ENCODE data around the gene NKAIN1.
"Not testable (repeated sequence)": the region's sequence is repeated elsewhere in the genome, so short reads cannot be mapped to it uniquely, and the experiment has no call there.

NKAIN1 gene

DNA sequence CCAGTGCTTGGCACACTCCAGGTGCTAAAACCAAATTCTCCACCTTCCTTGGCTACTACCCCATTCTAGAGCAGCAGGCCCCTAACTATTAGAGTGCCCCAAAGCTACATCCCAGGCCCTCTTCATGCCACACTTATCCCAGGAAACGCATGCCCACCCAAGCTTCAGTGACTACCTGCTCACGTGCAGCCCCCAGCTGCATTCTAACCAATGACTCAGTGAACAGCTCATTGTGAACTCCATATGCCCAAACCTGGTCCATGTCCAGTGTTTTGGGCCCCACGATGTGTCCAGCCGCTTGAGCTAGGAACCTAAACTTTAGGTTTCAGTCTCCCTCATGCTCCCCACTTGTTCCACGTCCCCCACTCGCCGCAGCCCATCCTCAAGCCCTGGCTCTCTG, 41.5 kb downstream of the NKAIN1 start:
- no peak overlapping the region for H3K4me3 ChIP-seq (ENCODE audit: low read depth, low read length)
- ChIA-PET CTCF (interaction anchor here (3.0 kb wide), 1 partner anchor 13 kb away, joined by 25 read pairs; no protein-coding TSS in a partner anchor), POLR2A (no interaction called here)
- TF ChIP-seq, protein P1, sequence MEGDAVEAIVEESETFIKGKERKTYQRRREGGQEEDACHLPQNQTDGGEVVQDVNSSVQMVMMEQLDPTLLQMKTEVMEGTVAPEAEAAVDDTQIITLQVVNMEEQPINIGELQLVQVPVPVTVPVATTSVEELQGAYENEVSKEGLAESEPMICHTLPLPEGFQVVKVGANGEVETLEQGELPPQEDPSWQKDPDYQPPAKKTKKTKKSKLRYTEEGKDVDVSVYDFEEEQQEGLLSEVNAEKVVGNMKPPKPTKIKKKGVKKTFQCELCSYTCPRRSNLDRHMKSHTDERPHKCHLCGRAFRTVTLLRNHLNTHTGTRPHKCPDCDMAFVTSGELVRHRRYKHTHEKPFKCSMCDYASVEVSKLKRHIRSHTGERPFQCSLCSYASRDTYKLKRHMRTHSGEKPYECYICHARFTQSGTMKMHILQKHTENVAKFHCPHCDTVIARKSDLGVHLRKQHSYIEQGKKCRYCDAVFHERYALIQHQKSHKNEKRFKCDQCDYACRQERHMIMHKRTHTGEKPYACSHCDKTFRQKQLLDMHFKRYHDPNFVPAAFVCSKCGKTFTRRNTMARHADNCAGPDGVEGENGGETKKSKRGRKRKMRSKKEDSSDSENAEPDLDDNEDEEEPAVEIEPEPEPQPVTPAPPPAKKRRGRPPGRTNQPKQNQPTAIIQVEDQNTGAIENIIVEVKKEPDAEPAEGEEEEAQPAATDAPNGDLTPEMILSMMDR (IDR thresholded peaks at IDR 0.05; ENCODE audit: insufficient read depth, low read length, missing control alignments): no peak
- no peak for DNase-seq (ENCODE audit: low read depth, low spot score)

DNA sequence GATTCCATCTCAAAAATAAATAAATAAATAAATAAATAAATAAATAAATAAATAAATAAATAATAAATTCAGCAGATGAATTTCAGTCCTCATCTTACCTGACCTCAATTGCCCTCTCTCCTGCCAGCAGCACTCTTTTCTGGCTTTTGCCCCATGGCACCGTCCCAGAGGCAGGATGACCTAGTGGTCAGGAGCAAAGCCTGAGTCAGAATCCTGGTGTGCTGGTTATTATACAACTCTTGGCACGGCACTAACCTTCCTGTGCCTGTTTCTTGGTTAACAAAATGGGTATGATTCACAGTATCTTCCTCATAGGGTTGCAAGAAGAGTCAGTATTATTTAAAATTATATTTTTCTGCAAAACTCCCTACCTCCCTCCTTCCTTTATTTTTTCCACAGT, 43.0 kb downstream of the NKAIN1 start:
- CTCF ChIA-PET: interaction anchor here (3.0 kb wide), 1 partner anchor 12 kb away, joined by 25 read pairs; no protein-coding TSS in a partner anchor
- H3K4me3 ChIP-seq (ENCODE audit: low read depth, low read length): no peak overlapping the region
- POLR2A ChIA-PET: no interaction called here
- TF ChIP-seq, protein P1 (IDR thresholded peaks at IDR 0.05; ENCODE audit: insufficient read depth, low read length, missing control alignments): no peak
- DNase-seq (ENCODE audit: low read depth, low spot score): no peak

DNA sequence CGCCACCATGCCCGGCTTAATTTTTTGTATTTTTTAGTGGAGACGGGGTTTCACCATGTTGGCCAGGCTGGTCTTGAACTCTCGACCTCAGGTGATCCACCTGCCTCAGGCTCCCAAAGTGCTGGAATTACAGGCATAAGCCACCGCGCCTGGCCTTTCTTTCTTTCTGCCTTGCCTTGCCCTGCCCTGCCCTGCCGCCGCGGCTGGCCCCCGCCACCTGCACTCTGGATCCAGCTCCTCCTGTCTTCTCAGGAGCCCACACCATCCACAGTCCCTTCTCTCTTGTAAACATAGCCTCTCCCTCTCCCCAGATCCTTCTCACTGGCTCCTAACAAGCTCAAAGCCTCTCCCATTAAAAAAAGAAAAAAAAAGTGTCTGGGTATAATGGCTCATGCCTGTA, 44.4 kb downstream of the NKAIN1 start:
- POLR2A ChIA-PET; DNase-seq (ENCODE audit: low read depth, low spot score); H3K4me3 ChIP-seq (ENCODE audit: low read depth, low read length): not testable (repeated sequence)
- CTCF ChIA-PET: interaction anchor here (0.9 to 5.6 kb wide), 2 partner anchors 9 to 12 kb away, joined by 3 to 67 read pairs; no protein-coding TSS in a partner anchor

DNA sequence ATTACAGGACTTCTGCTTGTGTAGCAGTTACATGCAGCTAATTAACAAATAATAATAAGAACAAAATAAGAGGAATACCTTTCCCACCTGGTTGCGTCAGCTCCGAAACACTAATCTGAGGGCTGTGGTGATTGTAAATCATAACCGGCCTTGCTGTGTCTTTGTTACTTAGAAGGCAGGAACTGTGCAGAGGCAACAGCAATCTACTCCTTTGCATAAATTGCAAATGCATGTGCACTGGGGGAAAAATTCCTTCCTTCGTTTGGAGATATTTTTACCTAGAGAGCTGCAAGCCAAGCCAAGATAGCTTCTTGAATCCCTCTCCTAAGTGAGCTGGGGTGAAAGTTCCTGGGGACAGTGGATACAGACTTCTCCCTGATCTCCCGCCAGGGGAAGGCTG, 46.0 kb downstream of the NKAIN1 start:
- no peak for DNase-seq (ENCODE audit: low read depth, low spot score)
- H3K4me3 ChIP-seq (ENCODE audit: low read depth, low read length): no peak overlapping the region
- CTCF ChIA-PET: interaction anchor here (5.6 kb wide), 1 partner anchor 11 kb away, joined by 67 read pairs; no protein-coding TSS in a partner anchor
- TF ChIP-seq, protein P1 (IDR thresholded peaks at IDR 0.05; ENCODE audit: insufficient read depth, low read length, missing control alignments): no peak
- POLR2A ChIA-PET: no interaction called here

DNA sequence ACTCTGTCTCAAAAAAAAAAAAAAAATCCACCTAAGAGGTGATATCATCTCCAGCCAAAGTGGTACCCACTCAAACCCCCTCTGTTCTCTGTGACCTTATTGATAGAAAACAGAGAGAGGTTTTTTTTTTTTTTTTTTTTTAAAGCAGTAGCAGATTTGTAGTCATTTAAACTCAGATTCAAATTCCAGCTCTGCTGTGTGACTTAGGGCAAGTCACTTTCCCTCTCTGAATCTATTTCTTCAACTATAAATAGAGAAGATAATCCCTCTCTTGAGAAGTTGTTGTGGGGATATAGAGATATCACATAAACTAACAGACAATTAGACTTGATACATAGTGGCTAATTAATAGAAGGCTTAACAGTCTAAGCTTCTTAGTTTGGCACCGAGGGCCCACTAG, 48.4 kb downstream of the NKAIN1 start:
- DNase-seq (ENCODE audit: low read depth, low spot score): no peak
- POLR2A ChIA-PET: no interaction called here
- H3K4me3 ChIP-seq (ENCODE audit: low read depth, low read length): no peak overlapping the region
- TF ChIP-seq, protein P1 (IDR thresholded peaks at IDR 0.05; ENCODE audit: insufficient read depth, low read length, missing control alignments): no peak
- CTCF ChIA-PET: interaction anchor here (0.6 to 5.6 kb wide), 4 partner anchors 8 to 416 kb away, joined by 3 to 67 read pairs (median 9); no protein-coding TSS in a partner anchor

DNA sequence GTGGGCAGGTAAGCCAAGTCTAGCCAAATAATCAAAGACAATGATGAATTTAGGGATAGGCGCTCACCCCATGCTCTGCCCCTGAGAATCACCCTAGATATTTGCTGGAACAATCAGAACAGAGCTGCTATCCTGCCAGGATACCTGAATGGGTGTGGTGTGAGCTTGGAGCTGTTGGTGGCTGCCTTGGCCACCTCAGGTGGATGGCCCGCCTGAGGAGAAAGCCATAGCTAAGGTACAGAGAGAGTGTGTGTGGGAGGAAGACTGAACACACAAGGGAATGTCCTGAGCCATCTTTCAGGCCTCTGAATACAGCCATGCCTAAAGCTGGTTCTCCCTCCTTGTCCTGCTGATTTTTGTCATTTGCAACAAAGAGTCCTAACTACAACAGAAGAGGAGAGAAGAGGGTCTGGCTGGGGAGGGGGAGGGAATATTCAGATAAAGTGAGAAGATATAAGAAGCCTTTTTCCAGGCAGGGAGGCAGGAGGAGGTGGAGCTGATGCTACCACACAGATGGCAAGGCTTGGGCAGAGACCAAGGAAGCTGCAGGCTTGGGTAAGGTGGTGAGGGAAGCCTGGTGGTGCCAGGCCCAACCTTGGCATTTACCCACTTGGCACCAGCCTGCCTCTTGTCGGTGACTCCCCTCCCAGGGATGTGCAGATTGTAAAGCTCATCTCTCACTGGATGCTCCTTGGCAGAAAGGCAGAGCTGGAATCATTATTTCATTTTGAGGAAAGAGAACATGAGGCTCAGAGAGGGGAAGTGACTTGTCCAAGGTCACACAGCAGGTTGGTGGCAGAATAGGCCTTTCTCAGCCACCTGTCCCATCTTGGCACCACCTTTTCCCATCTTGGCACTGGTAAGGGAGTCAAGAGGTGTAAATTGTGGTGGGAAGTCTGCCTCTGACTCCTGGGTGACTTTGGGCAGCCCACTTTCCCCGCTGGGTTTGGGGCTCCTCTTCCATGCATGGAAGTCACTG, 49.7 kb downstream of the NKAIN1 start:
- DNase-seq (ENCODE audit: low read depth, low spot score): no peak
- TF ChIP-seq, protein P1 (IDR thresholded peaks at IDR 0.05; ENCODE audit: insufficient read depth, low read length, missing control alignments): no peak
- no peak overlapping the region for H3K4me3 ChIP-seq (ENCODE audit: low read depth, low read length)
- ChIA-PET POLR2A (no interaction called here), CTCF (interaction anchor here (0.7 to 2.7 kb wide), 4 partner anchors 9 to 408 kb away, joined by 3 to 11 read pairs (median 5); no protein-coding TSS in a partner anchor)
